GM23248 (cell line): ENCODE results near the gene CHST11. TPM values are rescaled to one million over a fixed set of nuclear protein-coding genes. Genes with fewer than 3 reads are reported as not detected.

ENCODE experiments used
- DNase-seq: peaks from one replicate; pipeline ENCODE4 v3.0.0-alpha.2; 2015
- H2AFZ ChIP-seq: fragments of 200-600 bp; sonication (generic); 2 replicates; pipeline ENCODE4 v1.6.1; 2016; ENCODE audit warnings: antibody characterized with exemption
- H3F3A ChIP-seq: fragments of 200-600 bp; sonication (generic); 2 replicates; pipeline ENCODE4 v1.6.1; 2016; ENCODE audit warnings: mild to moderate bottlenecking, antibody characterized with exemption, mixed run types; ENCODE audit not compliant: insufficient read depth
- H3K27ac ChIP-seq: fragments of 200-600 bp; sonication (generic); 2 replicates; pipeline ENCODE4 v1.5.1; 2016; ENCODE audit warnings: mild to moderate bottlenecking
- H3K27me3 ChIP-seq: fragments of 200-600 bp; sonication (generic); replicated peaks from 2 replicates; pipeline ENCODE4 v1.6.1; 2016; ENCODE audit warnings: mild to moderate bottlenecking; ENCODE audit not compliant: insufficient read depth
- H3K36me3 ChIP-seq: fragments of 200-600 bp; sonication (generic); 2 replicates; pipeline ENCODE4 v1.6.1; 2016; ENCODE audit warnings: low read depth, mild to moderate bottlenecking
- H3K4me1 ChIP-seq: fragments of 200-600 bp; sonication (generic); 2 replicates; pipeline ENCODE4 v1.6.1; 2016; ENCODE audit warnings: mild to moderate bottlenecking; ENCODE audit not compliant: insufficient read depth
- H3K4me2 ChIP-seq: fragments of 200-600 bp; sonication (generic); one replicate; pipeline ENCODE4 v1.6.1; 2016; ENCODE audit warnings: mild to moderate bottlenecking; ENCODE audit not compliant: unreplicated experiment
- H3K4me3 ChIP-seq: fragments of 200-600 bp; sonication (generic); 2 replicates; pipeline ENCODE4 v1.5.1; 2016; ENCODE audit warnings: mild to moderate bottlenecking
- H3K79me2 ChIP-seq: fragments of 200-600 bp; sonication (generic); 2 replicates; pipeline ENCODE4 v1.6.1; 2016; ENCODE audit warnings: mild to moderate bottlenecking; ENCODE audit not compliant: insufficient read depth
- H3K9ac ChIP-seq: fragments of 200-600 bp; sonication (generic); 2 replicates; pipeline ENCODE4 v1.6.1; 2016; ENCODE audit warnings: mild to moderate bottlenecking
- H3K9me2 ChIP-seq: fragments of 200-600 bp; sonication (generic); 2 replicates; pipeline ENCODE4 v1.6.1; 2016; ENCODE audit warnings: mixed run types, mild to moderate bottlenecking, moderate library complexity; ENCODE audit not compliant: insufficient read depth
- H3K9me3 ChIP-seq: fragments of 200-600 bp; sonication (generic); one replicate; pipeline ENCODE4 v1.6.1; 2017; ENCODE audit warnings: low read depth
- H4K20me1 ChIP-seq: fragments of 200-600 bp; sonication (generic); 2 replicates; pipeline ENCODE4 v1.6.0; 2016; ENCODE audit not compliant: insufficient read depth
- EZH2 ChIP-seq: fragments of 200-600 bp; sonication (generic); IDR thresholded peaks from 2 replicates; pipeline ENCODE4 v1.6.1; 2018; ENCODE audit warnings: antibody characterized with exemption, mild to moderate bottlenecking; ENCODE audit not compliant: insufficient read depth, poor library complexity, severe bottlenecking
- EZH2phosphoT487 ChIP-seq: fragments of 200-600 bp; sonication (generic); IDR thresholded peaks from 2 replicates; pipeline ENCODE4 v1.6.1; 2018; ENCODE audit warnings: antibody characterized with exemption, moderate library complexity, mild to moderate bottlenecking, low read depth; ENCODE audit not compliant: insufficient read depth
- WGBS, 2 experiments: methylation state at CpG; one replicate each; pipeline ENCODE4 v1.1.6; 2015 to 2017; ENCODE audit warnings: low lambda C conversion rate in 2 of 2, low coverage in 1 of 2; ENCODE audit errors: missing lambda C conversion rate in 2 of 2; 5-methylcytosine and 5-hydroxymethylcytosine counted together
- in situ Hi-C: fragments of 300-500 bp; cut with MboI; formaldehyde crosslinking; loops from 2 replicates; pipeline ENCODE4 v1.15.0; 2020
- polyA plus RNA-seq: library from polyadenylated mRNA; unstranded; fragments of >200 nt; fragmentation: Nextera tagmentation; extraction: Ambion mirVana; gene quantifications from 2 replicates; pipeline ENCODE4 v1.2.1, GENCODE V29; 2016
- total RNA-seq: library from RNA; depleted of rRNA; stranded (reverse); fragments of >200 nt; shearing (Covaris generic); gene quantifications from 2 replicates; pipeline ENCODE4 v1.2.3, GENCODE V29; 2014

Gene CHST11
- total and polyA plus RNA-seq, 2 experiments from 2014 or later = 3.7 to 5.4 TPM

DNA sequence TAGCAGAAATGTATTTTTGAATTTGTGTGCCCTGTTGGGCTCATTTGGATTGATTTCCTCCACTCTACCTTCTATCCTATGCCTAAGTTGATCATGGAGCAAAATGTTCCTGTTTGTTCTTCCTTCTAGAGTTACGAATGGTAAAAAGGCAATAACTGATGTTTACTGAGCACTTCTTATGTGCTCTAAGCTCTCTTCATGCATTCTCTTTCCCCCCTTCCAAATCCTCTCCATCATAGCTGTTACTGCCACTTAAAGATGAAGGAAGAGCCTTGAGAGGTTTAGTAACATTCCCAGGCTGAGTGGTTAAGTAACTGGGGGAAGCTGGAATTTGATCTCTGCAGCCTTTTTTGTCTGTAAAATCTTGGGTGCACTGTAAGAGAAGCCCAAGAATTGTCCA is 60.1 kb downstream of the CHST11 start:
- H3K9ac ChIP-seq = no peak overlapping the region
- in situ Hi-C loops = no loop called here
- H3K4me2 ChIP-seq = no peak overlapping the region
- H3K9me3 ChIP-seq = no peaks in the 10 kb centered on the region
- H3K4me1 ChIP-seq = peaks cover 1% of the 10 kb centered on the region; the same call in 1 of the 2 replicates
- H3K9me2 ChIP-seq = no peaks in the 10 kb centered on the region
- H3K27ac ChIP-seq = no peak overlapping the region
- WGBS, 2 experiments = 86 to 95% methylated on average over 1 of the region's 1 CpG
- no peaks in the 10 kb centered on the region for H3K36me3 ChIP-seq
- no peaks in the 10 kb centered on the region for H3K27me3 ChIP-seq
- no peaks in the 10 kb centered on the region for H4K20me1 ChIP-seq
- 0 out of 2 replicates have a peak, but pooled peaks cover 5% of the 10 kb centered on the region for H3F3A ChIP-seq
- DNase-seq = no peak
- H3K4me3 ChIP-seq = no peak overlapping the region
- TF ChIP-seq EZH2phosphoT487 (no peak), EZH2 (no peak)
- no peak overlapping the region for H2AFZ ChIP-seq
- H3K79me2 ChIP-seq = peaks cover 20% of the 10 kb centered on the region

- H3K36me3 ChIP-seq = no peaks in the 10 kb centered on the region
- H3K9ac ChIP-seq = no peak overlapping the region
- H3F3A ChIP-seq = 0 out of 2 replicates have a peak, but pooled peaks cover 6% of the 10 kb centered on the region
- no peaks in the 10 kb centered on the region for H3K9me2 ChIP-seq
- no peak for DNase-seq
- in situ Hi-C loops = no loop called here
- no peak overlapping the region for H3K27ac ChIP-seq
- no peak for TF ChIP-seq EZH2phosphoT487
- TF ChIP-seq EZH2 = no peak
- H3K4me3 ChIP-seq = no peak overlapping the region
- H4K20me1 ChIP-seq = no peaks in the 10 kb centered on the region
- H3K27me3 ChIP-seq = no peaks in the 10 kb centered on the region
- 94% methylated on average over 8 to 10 of the region's 10 CpGs for WGBS, 2 experiments
- no peak overlapping the region for H3K4me2 ChIP-seq
- peaks cover 8% of the 10 kb centered on the region for H3K4me1 ChIP-seq
- peaks cover 28% of the 10 kb centered on the region for H3K79me2 ChIP-seq
- no peaks in the 10 kb centered on the region for H3K9me3 ChIP-seq
- no peak overlapping the region for H2AFZ ChIP-seq
Observed at GRCh38 chr12:104517880-104518279, 61.1 kb downstream of the CHST11 start.

DNA sequence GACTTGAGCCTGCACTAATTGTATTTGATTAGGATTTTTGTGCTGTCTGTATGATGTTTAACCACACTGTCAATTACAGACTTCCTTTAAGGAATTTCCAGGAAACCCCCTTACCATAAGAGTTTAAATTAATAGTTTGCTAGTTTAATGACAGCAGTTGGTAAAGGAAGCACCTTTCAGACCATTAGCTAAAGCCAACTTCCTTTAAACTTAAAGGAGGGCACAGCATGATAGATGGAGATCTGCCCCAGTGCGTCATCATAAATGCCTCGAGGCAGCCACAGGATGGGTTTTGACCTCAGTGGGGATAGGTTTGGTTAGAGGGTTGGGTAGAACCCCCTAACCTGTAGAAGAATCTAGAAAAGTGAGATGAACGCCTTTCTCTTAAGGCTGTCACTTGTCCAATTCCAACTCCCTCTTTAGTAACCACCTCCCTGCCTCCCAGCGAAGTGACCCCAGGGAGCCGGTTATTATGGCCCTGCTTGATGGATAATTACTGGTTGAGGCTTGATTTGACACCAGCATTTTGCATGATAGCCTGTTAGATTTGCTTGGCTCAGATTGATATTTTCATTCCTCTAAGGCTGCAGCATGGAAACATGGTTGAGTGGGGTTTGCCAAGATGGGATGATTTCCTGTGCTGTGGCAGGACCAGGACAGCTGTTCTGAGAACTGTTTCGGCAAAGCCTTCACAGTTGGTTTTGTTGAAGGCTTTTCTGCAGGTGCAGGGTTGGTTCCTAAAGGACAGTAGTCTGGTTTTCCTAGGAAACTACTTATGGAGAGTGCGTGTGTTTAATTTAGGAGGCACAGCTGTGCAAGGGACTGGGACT is 62.7 kb downstream of the CHST11 start:
- no peaks in the 10 kb centered on the region for H3K9me2 ChIP-seq
- no peak for DNase-seq
- in situ Hi-C loops = no loop called here

GRCh38 chr12:104520242-104520900 is 63.6 kb downstream of the CHST11 start:
- H3K4me1 ChIP-seq = peaks cover 21% of the 10 kb centered on the region
- H3K9ac ChIP-seq = no peak overlapping the region
- no peak for TF ChIP-seq EZH2
- TF ChIP-seq EZH2phosphoT487 = no peak
- H3K9me2 ChIP-seq = no peaks in the 10 kb centered on the region
- H4K20me1 ChIP-seq = no peaks in the 10 kb centered on the region
- H3K79me2 ChIP-seq = peaks cover 27% of the 10 kb centered on the region
- peaks cover 11% of the 10 kb centered on the region; the same call in 1 of the 2 replicates for H3F3A ChIP-seq
- no peak overlapping the region for H3K27ac ChIP-seq
- H3K4me2 ChIP-seq = no peak overlapping the region
- no peak overlapping the region for H2AFZ ChIP-seq
- H3K36me3 ChIP-seq = no peaks in the 10 kb centered on the region
- WGBS, 2 experiments = 97 to 98% methylated on average over 4 of the region's 4 CpGs
- in situ Hi-C loops = no loop called here
- no peak overlapping the region for H3K4me3 ChIP-seq
- no peak for DNase-seq
- H3K27me3 ChIP-seq = no peaks in the 10 kb centered on the region
- H3K9me3 ChIP-seq = no peaks in the 10 kb centered on the region

More for the DNA sequence above, 62.7 kb downstream of the CHST11 start:
- Histone ChIP-seq H3K36me3 (no peaks in the 10 kb centered on the region), H3K27ac (no peak overlapping the region), H2AFZ (no peak overlapping the region), H3K79me2 (peaks cover 35% of the 10 kb centered on the region), H3K27me3 (no peaks in the 10 kb centered on the region), H3K9ac (no peak overlapping the region), H4K20me1 (no peaks in the 10 kb centered on the region), H3K4me3 (no peak overlapping the region), H3K9me3 (no peaks in the 10 kb centered on the region), H3F3A (peaks cover 11% of the 10 kb centered on the region; the same call in 1 of the 2 replicates), H3K4me1 (peaks cover 21% of the 10 kb centered on the region), H3K4me2 (no peak overlapping the region)
- 78 to 83% methylated on average over 7 of the region's 7 CpGs for WGBS, 2 experiments
- TF ChIP-seq EZH2 (no peak), EZH2phosphoT487 (no peak)
